ENCODE data around the gene ELOVL5.
"Not testable (repeated sequence)": the region's sequence is repeated elsewhere in the genome, so short reads cannot be mapped to it uniquely, and the experiment has no call there.

ELOVL5 gene

DNA sequence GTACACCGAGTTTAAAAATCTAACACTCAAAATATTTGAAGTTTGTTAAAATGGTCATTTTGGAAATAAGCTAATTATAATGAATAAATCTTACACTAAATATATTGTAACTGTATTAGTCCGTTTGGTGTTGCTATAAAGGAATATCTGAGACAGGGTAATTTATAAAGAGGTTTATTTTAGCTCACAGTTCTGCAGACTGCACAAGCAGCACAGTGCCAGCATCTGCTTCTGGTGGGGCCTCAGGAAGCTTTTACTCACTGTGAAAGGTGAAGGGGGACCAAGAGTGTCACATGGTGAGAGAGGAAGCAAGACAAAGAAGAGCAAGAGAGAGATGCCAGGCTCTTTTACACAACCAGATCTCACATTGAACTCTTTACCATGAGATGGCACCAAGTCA lies 17.1 kb downstream of the ELOVL5 start:
- DNase-seq (ENCODE audit: low read depth in 3 of 3, low spot score in 1 of 3) = no peak

GRCh38 chr6:53330137-53330536 lies 18.6 kb downstream of the ELOVL5 start:
- DNase-seq (ENCODE audit: low read depth in 3 of 3, low spot score in 1 of 3) = no peak

DNA sequence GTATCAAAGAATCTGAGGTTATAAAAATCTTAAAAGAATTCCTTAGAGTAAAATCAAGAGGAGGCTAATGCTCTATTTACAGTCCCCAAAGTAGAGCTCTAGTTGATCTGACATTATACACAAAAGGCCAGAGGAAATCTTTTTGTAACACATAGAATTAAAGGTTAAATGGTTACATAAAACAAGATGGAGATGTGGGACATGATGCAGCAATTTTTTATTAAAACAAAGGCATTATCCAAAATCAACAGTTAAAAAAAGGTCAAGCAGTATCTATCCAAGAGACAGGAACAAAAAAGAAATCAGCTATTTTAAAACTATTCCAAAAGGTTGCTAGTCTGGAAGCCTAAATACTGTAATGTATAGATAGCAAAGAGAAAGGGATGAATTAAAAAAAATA lies 20.4 kb downstream of the ELOVL5 start:
- no peak for DNase-seq (ENCODE audit: low read depth in 3 of 3, low spot score in 1 of 3)

DNA sequence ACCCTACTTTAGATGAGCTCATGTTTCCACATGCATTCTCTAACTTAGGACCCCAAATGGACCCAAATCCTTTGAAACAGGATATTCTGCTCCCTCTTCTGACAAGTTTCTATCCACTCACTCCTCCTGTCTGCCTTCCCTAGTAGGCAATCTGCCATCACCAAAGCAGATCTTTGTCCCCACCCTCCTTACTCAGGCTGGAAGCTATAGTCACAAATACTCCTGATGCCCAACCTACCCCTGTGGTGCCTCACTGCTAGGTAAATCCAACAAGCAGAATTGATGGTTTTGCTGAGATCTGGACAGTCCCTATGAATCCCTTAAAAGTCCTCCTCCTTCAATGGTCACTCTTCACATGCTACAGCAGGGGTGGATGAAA lies 21.7 kb downstream of the ELOVL5 start:
- no peak for DNase-seq (ENCODE audit: low read depth in 3 of 3, low spot score in 1 of 3)

GRCh38 chr6:53326372-53327016 lies 22.3 kb downstream of the ELOVL5 start:
- no peak for DNase-seq (ENCODE audit: low read depth in 3 of 3, low spot score in 1 of 3)

DNA sequence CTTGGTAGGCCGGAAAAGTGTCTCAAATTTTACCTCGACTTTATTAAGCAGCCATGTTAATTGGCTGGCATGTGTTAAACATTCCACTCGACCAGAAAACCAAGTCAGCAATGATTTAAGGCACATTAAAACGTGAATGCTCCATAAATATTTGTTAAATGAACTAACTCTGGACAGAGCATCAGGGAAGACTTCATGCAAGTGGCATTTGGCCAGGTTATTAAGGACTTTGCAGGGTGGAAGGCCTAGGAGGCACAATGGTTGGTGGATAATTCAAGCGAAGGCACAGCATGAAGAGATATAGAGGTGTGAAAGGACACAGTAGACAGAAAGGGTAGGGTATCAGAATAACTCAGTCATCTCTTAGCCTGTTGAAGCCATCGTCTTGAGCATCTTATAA lies 23.0 kb downstream of the ELOVL5 start:
- no peak for DNase-seq (ENCODE audit: low read depth in 3 of 3, low spot score in 1 of 3)

- DNase-seq (ENCODE audit: low read depth in 3 of 3, low spot score in 1 of 3) = no peak
Measured at GRCh38 chr6:53322188-53323029, 26.3 kb downstream of the ELOVL5 start.

DNA sequence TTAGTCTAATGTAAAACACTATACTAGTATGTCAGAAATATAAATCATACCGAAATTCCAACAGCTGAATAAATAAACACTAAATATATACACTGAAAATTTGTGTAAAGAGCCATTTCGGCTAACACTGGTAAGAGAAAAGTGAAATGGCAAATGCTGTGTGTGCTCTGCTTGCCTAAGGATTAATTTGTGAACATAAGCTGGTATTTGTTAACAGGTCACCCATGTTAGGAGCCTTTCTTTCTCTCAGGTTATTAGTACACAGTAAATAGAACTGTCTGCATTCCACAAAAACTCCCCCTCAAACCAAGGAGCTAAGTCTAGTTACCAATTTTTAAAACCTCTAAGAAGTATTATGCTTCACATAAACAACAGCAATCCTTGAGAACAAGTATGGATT lies 27.0 kb downstream of the ELOVL5 start:
- DNase-seq (ENCODE audit: low read depth in 3 of 3, low spot score in 1 of 3) = no peak

GRCh38 chr6:53320964-53321363 lies 27.8 kb downstream of the ELOVL5 start:
- no peak for DNase-seq (ENCODE audit: low read depth in 3 of 3, low spot score in 1 of 3)

- no peak for DNase-seq (ENCODE audit: low read depth in 3 of 3, low spot score in 1 of 3)
Measured at GRCh38 chr6:53318429-53318828, 30.3 kb downstream of the ELOVL5 start.

- DNase-seq (ENCODE audit: low read depth in 3 of 3, low spot score in 1 of 3) = no peak
Measured at GRCh38 chr6:53317861-53318260, 30.9 kb downstream of the ELOVL5 start.

DNA sequence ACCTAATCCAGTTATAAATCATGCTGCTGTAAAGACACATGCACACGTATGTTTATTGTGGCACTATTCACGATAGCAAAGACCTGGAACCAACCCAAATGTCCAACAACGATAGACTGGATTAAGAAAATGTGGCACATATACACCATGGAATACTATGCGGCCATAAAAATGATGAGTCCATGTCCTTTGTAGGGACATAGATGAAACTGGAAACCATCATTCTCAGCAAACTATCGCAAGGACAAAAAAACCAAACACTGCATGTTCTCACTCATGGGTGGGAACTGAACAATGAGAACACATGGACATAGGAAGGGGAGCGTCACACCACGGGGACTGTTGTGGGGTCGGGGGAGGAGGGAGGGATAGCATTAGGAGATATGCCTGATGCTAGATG lies 31.5 kb downstream of the ELOVL5 start:
- not testable (repeated sequence) for DNase-seq (ENCODE audit: low read depth in 3 of 3, low spot score in 1 of 3)

GRCh38 chr6:53316142-53316541 lies 32.6 kb downstream of the ELOVL5 start:
- DNase-seq (ENCODE audit: low read depth in 3 of 3, low spot score in 1 of 3) = no peak

DNA sequence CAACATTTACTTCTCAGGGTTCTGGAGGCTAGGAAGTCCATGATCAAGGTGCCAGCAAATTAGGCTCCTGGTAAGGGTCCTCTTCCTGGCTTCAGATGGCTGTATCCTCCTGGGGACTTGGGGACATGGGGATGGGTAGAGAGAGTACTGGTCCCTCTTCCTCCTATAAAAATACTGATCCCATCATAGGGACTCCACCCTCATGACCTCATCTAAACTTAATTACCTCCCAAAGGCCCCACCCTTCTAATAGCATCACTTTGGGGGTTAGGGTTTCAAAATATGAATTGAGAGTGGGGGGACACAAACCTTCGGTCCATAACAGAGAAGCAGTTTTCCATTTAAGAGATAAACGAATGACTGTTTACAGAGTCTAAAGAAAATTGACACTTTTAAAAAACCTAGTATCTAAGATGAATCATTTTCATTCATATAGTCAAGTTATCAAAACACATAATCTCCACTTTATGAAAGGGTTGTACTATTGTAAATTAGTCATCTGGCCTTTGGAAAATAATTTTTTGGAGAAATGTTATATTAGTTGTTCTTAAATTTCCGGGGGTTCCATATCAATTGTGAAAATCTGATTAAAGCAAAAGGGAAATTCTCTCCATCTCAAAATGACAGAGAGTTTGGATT lies 33.5 kb downstream of the ELOVL5 start:
- no peak for DNase-seq (ENCODE audit: low read depth in 3 of 3, low spot score in 1 of 3)

- DNase-seq (ENCODE audit: low read depth in 3 of 3, low spot score in 1 of 3) = no peak
Measured at GRCh38 chr6:53313784-53314400, 34.9 kb downstream of the ELOVL5 start.

DNA sequence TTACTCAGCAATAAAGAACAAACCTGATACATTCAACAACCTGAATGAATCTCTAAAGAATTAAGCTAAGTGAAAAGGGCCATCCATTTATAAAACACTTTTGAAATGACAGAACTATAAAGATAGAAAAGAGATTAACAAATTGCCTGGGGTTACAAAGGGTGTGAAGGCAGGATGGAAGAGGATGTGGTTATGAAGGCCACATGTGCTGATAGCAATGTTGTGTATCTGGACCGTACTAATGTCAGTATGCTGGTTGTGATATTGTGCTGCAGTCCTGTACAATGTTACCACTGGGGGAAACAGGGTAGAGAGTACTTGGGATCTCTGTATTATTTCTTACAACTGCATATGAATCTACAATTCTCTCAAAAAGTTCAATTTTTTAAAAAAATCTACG lies 36.4 kb downstream of the ELOVL5 start:
- DNase-seq (ENCODE audit: low read depth in 3 of 3, low spot score in 1 of 3) = no peak

DNA sequence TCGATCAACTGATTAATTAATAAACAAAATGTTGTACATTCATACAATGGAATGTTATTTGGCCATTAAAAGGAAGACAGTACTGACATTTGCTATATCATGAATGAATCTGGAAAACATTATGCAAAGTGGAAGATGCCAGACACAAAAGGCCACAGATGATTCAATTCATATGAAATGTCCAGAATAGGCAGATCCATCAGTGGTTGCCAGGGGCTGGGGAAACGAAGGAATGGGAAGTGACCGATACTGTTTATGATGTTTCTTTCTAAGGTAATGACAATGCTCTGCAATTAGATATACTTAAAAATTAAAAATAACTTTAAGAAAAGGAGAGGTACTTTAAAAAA lies 37.2 kb downstream of the ELOVL5 start:
- no peak for DNase-seq (ENCODE audit: low read depth in 3 of 3, low spot score in 1 of 3)

DNA sequence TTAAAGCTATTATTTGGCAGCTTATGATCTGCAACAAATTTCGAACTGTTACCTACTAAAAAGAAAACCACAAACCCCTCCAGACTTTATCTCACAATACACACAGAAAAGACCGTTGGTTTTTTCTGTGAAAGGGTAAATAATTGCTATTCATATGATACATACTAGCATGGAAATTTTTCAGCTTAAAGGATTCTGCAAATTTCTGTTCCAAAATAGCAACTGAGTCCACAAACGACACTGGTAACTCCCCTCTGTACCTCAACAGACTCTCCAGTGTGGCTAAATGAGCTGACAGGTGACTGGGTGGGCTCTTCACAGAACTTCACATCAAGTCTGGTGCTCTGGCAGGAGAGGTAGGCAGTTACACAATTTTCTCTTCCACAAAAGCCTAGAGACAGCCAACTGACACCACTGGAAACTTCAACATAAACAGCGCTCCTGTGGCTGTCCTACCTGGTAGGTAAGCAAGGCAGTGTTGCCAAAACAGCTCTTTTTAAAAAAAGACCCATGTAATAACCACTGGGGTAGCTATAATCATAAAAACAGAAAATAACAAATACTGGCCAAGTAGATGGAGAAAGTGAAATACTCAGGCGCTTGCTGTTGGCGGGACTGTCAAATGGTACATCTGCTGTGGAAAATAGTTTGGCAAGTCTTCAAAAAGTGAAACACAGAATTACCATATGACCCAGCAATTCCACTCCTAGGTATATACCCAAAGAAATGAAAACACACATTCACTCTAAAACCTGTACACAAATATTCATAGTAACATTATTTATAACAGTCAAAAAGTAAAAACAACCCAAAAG lies 37.8 kb downstream of the ELOVL5 start:
- no peak for DNase-seq (ENCODE audit: low read depth in 3 of 3, low spot score in 1 of 3)

DNA sequence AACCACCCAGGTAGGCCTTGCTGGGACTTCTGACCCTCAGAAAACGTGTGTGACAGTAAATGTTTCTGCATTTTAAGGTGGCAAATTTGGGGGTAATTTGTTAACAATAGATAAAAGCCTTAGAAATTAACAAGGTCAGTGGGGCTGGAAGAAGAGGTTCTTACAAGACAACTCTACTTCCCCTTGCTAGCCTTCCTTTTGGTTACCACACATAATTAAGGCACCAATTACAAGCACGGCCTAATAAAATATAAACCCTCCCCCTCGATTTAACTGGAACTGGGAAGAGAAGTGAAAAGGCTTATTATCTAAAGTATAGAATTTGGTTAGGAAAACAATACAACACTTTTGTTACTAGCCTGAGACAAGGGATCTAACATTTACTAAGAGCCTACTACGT lies 38.8 kb downstream of the ELOVL5 start:
- no peak for DNase-seq (ENCODE audit: low read depth in 3 of 3, low spot score in 1 of 3)

DNA sequence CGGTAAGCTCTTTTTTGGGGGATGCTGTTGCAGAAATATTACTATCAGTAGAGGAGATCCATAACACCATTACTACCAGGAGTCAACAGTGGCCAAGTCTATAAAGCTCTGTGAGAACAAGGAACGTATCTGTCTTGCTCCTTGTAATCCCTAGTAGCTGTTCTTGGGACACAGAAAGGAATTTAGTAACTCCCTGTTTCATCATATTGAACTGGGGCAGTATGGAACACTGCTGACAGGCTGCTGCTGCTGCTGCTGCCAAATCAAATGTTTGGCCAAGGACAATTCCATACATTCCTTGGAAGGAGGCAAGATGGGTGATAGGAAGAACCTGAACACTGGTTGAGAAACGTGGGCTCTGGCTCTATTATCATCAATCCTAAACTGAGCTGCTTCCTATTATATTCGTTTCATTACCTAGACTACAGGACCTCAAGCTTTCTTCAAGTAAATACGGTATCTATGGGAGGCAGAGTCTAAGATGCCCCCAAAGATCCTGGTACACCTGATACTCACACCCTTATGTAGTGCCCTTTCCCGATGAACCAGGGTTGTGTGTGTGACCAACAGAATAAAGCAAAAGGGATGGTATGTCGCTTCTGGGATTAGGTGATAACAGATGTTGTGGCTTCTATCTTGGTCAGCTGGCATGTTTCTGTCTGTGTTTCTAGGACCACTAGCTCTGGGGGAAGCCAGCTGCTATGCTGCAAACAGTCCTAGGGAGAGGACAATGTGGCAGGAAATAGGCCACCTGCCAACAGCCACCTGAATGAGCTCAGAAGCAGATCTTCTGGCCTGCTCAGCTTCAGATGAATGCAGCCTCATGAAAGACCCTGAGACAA lies 39.5 kb downstream of the ELOVL5 start:
- no peak for DNase-seq (ENCODE audit: low read depth in 3 of 3, low spot score in 1 of 3)
